MCF 10A (cell line): Measurements from ENCODE around the gene DLG2. TPM values are rescaled to one million over a fixed set of nuclear protein-coding genes. Genes with fewer than 3 reads are reported as not detected.
A peak's percentile ranks its signal among the peaks of the same experiment; 100 is the strongest.

Source experiments
- BruUV-seq: library from RNA; stranded (reverse); fragments of 400-500 nt; replicated peaks from 2 replicates; lab custom pipeline; 2021; lab: Mats Ljungman, UMichigan
- CTCF ChIA-PET: fragments of 300-600 bp; sonication (Branson Sonifier 250); formaldehyde crosslinking; extraction: SDS; loops from one replicate; lab custom pipeline; 2021; ENCODE audit warnings: antibody characterized with exemption, inconsistent platforms; lab: Yijun Ruan, JAX
- POLR2A ChIA-PET: fragments of 300-600, 350-650 bp; sonication (Branson Sonifier 250); formaldehyde crosslinking; extraction: SDS; loops from one replicate; lab custom pipeline; 2020; ENCODE audit warnings: antibody characterized with exemption, inconsistent platforms; lab: Yijun Ruan, JAX
- DNase-seq: peaks from one replicate; pipeline ENCODE4 v3.0.0-alpha.2; 2018; ENCODE audit not compliant: unreplicated experiment
- H3K27ac Mint-ChIP-seq: one replicate; pipeline ENCODE4 v1.8.0; 2022; ENCODE audit warnings: mild to moderate bottlenecking, low read depth, mixed read lengths; ENCODE audit not compliant: unreplicated experiment
- H3K27me3 Mint-ChIP-seq: one replicate; pipeline ENCODE4 v1.8.0; 2022; ENCODE audit warnings: mixed read lengths; ENCODE audit not compliant: insufficient read depth, unreplicated experiment
- H3K36me3 Mint-ChIP-seq: one replicate; pipeline ENCODE4 v1.8.0; 2022; ENCODE audit warnings: mild to moderate bottlenecking, moderate library complexity, mixed read lengths; ENCODE audit not compliant: insufficient read depth, unreplicated experiment
- H3K4me1 Mint-ChIP-seq: one replicate; pipeline ENCODE4 v1.8.0; 2022; ENCODE audit warnings: mixed read lengths; ENCODE audit not compliant: insufficient read depth, unreplicated experiment
- H3K4me3 Mint-ChIP-seq: one replicate; pipeline ENCODE4 v1.8.0; 2022; ENCODE audit warnings: mild to moderate bottlenecking, moderate library complexity, mixed read lengths; ENCODE audit not compliant: unreplicated experiment
- H3K9me3 Mint-ChIP-seq: one replicate; pipeline ENCODE4 v1.8.0; 2022; ENCODE audit warnings: mixed read lengths; ENCODE audit not compliant: unreplicated experiment
- intact Hi-C: fragments of 100-400 bp; cut with micrococcal nuclease; formaldehyde crosslinking; loops from 2 replicates; pipeline ENCODE4 v1.14.1; 2022
- total RNA-seq: library from RNA; stranded (reverse); gene quantifications from 2 replicates; pipeline ENCODE4 v1.2.3, GENCODE V29; 2022
- TF ChIP-seq, protein P1 (sequence below): fragments of 200-600 bp; IDR thresholded peaks from one replicate; pipeline ENCODE4 v1.8.0; 2022; ENCODE audit warnings: antibody characterized with exemption, mild to moderate bottlenecking; ENCODE audit not compliant: unreplicated experiment

Gene DLG2
- total RNA-seq, 1 experiment from 2014 or later, result 0.26 TPM

DNA sequence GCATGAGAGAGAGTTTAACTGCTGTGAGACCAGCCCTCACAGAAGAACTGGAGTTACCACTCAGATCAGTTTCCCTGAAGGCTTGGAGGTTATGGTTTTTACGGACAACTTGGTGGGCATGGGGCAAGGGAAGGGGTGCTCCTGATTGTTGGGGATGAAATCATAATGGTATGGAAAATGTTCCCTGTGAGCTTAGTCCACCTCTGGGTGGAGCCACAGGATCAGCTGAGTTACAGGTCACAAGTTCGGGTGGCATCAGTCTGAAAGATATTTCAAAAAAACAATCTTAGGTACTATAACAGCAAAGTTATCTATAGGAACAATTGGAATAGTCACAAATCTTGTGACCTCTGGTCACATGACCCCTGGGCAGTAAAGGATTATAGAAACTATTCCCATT lies 162.9 kb downstream of the DLG2 start:
- no peaks in the 10 kb centered on the region for H3K27me3 Mint-ChIP-seq
- H3K9me3 Mint-ChIP-seq, result peaks cover 14% of the 10 kb centered on the region
- BruUV-seq, result no TSS peak
- no peak overlapping the region for H3K4me3 Mint-ChIP-seq
- no peaks in the 10 kb centered on the region for H3K36me3 Mint-ChIP-seq
- intact Hi-C loops, result no loop called here
- ChIA-PET POLR2A (no interaction called here), CTCF (no interaction called here)
- H3K27ac Mint-ChIP-seq, result no peak overlapping the region
- H3K4me1 Mint-ChIP-seq, result no peaks in the 10 kb centered on the region
- TF ChIP-seq, protein P1, sequence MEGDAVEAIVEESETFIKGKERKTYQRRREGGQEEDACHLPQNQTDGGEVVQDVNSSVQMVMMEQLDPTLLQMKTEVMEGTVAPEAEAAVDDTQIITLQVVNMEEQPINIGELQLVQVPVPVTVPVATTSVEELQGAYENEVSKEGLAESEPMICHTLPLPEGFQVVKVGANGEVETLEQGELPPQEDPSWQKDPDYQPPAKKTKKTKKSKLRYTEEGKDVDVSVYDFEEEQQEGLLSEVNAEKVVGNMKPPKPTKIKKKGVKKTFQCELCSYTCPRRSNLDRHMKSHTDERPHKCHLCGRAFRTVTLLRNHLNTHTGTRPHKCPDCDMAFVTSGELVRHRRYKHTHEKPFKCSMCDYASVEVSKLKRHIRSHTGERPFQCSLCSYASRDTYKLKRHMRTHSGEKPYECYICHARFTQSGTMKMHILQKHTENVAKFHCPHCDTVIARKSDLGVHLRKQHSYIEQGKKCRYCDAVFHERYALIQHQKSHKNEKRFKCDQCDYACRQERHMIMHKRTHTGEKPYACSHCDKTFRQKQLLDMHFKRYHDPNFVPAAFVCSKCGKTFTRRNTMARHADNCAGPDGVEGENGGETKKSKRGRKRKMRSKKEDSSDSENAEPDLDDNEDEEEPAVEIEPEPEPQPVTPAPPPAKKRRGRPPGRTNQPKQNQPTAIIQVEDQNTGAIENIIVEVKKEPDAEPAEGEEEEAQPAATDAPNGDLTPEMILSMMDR, result no peak
- DNase-seq, result peak; percentile 6

DNA sequence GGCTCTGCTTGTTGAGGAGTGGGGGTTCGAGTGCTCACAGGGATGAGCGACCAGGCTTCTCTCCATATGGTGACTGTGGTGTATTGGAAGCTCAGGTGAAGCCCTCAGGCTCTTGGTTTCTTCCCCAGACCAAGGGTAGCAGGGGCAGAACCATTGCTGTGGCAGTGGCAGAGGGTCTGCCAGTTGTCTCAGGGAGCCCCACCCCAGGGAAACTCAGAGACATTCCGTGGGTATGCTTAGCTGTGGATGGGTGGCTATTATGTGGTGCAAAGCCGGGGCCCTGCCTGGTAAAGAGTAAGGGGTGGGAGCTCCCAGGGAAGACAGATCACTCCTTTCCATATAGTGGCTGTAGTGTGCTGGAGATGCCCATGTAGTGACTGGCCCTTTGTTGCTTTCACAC lies 167.8 kb downstream of the DLG2 start:
- CTCF ChIA-PET, result interaction anchor here (1.2 kb wide), 1 partner anchor 22 kb away, joined by 3 read pairs; no protein-coding TSS in a partner anchor
- intact Hi-C loops, result no loop called here
- TF ChIP-seq, protein P1, result no peak
- no peak for DNase-seq
- Mint-ChIP-seq H3K27ac (no peak overlapping the region), H3K36me3 (no peaks in the 10 kb centered on the region), H3K27me3 (no peaks in the 10 kb centered on the region), H3K4me3 (no peak overlapping the region), H3K4me1 (no peaks in the 10 kb centered on the region), H3K9me3 (peaks cover 8% of the 10 kb centered on the region)
- POLR2A ChIA-PET, result no interaction called here
- BruUV-seq, result no TSS peak

DNA sequence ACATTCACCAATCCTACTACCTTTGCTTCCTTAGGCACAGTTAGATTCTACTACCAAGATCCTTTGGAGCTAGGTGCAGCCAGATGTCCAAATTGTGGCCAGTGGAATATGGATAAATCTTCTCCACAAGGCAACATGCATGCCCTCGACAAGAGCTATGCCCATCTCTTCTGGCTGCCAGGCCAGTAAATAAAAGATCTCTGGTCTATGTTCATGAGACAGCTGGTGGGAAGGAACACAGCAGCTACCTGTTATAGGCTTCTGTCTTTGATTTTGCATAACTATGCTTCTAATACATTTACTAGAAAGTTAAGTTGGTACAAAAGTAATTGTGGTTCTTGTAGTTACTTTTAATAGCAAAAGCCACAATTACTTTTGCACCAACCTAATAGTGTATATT lies 182.7 kb downstream of the DLG2 start:
- Mint-ChIP-seq H3K9me3 (no peaks in the 10 kb centered on the region), H3K27ac (no peak overlapping the region), H3K36me3 (no peaks in the 10 kb centered on the region), H3K4me3 (no peak overlapping the region), H3K4me1 (no peaks in the 10 kb centered on the region), H3K27me3 (peaks cover 11% of the 10 kb centered on the region)
- no TSS peak for BruUV-seq
- ChIA-PET POLR2A (no interaction called here), CTCF (no interaction called here)
- intact Hi-C loops, result no loop called here
- TF ChIP-seq, protein P1, result no peak
- DNase-seq, result no peak

DNA sequence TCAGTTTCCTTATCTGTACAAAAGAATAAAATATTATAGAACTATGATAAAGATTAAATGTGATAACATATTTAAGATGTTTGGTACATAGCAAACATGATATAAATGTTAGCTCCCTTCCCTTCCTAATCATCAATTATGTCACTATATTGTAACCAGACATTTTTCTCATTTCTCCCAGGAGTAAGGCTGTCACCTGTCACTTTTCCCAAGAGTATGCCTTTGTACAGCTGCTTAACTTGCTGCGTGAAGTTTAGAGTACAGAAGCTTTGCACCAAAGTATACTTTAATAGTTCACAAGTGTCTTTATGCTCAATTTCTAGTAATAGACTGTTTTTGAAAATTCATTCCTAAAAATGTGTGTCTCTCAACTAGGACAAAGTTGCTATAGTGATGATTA lies 186.9 kb downstream of the DLG2 start:
- TF ChIP-seq, protein P1, result no peak
- ChIA-PET POLR2A (interaction anchor here (0.5 kb wide), 1 partner anchor 199 kb away, joined by 3 read pairs; no protein-coding TSS in a partner anchor), CTCF (no interaction called here)
- no peaks in the 10 kb centered on the region for H3K36me3 Mint-ChIP-seq
- H3K4me3 Mint-ChIP-seq, result no peak overlapping the region
- no peaks in the 10 kb centered on the region for H3K27me3 Mint-ChIP-seq
- DNase-seq, result no peak
- intact Hi-C loops, result no loop called here
- no TSS peak for BruUV-seq
- H3K9me3 Mint-ChIP-seq, result no peaks in the 10 kb centered on the region
- no peaks in the 10 kb centered on the region for H3K4me1 Mint-ChIP-seq
- no peak overlapping the region for H3K27ac Mint-ChIP-seq
